ENCODE data around the gene CCDC33.

DNA sequence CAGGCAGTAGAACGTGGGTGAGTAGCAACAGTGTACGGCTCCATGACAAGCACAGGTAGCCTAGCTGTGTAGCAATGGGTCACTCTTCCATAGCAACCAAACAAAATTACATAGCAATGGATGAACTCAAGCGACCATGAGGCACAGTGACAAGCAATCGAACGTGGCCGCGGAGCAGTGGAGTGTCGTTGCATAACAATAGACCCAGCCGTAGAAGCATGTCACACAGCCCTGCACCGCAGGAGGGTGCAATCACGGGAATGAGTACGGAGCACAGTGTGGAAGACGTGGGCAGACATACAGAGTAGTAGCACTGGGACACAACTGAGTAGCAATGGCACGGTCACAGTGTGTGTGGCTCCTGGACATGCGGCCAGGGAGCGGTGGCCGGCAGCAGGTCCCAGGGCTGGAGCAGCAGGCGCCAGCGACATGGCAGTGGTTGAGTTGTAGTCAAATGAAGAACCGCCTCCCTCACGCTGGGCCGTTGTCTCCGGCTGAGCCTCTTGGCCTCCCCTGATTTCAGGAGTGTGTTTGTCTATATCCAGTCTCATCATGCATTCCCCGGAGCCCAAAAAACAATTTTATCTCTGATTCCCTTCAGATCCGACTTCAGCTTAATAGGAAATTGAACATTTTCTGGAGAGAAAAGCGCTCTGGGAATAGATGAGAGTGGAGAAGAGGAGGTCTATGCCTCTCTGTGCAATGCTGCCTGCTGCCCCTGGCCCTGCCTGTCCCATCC is 64.1 kb downstream of the CCDC33 start:
- TF ChIP-seq POLR2A (IDR thresholded peaks at IDR 0.05): no peak
- TF ChIP-seq, protein P1, sequence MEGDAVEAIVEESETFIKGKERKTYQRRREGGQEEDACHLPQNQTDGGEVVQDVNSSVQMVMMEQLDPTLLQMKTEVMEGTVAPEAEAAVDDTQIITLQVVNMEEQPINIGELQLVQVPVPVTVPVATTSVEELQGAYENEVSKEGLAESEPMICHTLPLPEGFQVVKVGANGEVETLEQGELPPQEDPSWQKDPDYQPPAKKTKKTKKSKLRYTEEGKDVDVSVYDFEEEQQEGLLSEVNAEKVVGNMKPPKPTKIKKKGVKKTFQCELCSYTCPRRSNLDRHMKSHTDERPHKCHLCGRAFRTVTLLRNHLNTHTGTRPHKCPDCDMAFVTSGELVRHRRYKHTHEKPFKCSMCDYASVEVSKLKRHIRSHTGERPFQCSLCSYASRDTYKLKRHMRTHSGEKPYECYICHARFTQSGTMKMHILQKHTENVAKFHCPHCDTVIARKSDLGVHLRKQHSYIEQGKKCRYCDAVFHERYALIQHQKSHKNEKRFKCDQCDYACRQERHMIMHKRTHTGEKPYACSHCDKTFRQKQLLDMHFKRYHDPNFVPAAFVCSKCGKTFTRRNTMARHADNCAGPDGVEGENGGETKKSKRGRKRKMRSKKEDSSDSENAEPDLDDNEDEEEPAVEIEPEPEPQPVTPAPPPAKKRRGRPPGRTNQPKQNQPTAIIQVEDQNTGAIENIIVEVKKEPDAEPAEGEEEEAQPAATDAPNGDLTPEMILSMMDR (IDR thresholded peaks at IDR 0.05): no peak
